GM12875 (cell line): ENCODE data around the gene ARPP21.
"Not testable (repeated sequence)": the region's sequence is repeated elsewhere in the genome, so short reads cannot be mapped to it uniquely, and the experiment has no call there.

Source experiments
- H3K4me3 ChIP-seq: one replicate; pipeline ENCODE4 v1.5.1; 2011; ENCODE audit warnings: low read depth, low read length, control low read depth
- TF ChIP-seq, protein P1 (sequence below): IDR thresholded peaks from 2 replicates; pipeline ENCODE4 v1.5.1; 2011; ENCODE audit warnings: low read depth, mild to moderate bottlenecking, control low read depth, inconsistent platforms, low read length, moderate library complexity, borderline replicate concordance; ENCODE audit not compliant: insufficient read depth

The ARPP21 gene

DNA sequence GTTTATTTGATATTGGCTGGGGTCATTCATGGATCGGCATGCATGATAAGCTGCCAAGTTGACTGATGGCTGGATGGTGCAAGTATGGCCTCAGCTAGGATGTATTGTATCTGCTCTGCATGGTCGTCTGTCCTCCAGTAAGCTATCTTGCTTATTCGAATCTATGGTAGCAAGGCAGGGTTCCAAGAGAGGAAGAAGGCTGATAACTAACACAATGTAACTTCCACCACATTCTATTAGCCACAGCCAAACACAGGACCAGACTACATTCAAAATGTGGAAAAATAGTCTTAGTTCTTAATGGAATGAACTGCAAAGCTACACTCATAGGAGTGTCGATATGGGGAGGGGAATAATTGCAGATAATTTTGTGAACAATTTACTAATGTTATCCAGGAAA lies 175.2 kb downstream of the ARPP21 start:
- TF ChIP-seq, protein P1, sequence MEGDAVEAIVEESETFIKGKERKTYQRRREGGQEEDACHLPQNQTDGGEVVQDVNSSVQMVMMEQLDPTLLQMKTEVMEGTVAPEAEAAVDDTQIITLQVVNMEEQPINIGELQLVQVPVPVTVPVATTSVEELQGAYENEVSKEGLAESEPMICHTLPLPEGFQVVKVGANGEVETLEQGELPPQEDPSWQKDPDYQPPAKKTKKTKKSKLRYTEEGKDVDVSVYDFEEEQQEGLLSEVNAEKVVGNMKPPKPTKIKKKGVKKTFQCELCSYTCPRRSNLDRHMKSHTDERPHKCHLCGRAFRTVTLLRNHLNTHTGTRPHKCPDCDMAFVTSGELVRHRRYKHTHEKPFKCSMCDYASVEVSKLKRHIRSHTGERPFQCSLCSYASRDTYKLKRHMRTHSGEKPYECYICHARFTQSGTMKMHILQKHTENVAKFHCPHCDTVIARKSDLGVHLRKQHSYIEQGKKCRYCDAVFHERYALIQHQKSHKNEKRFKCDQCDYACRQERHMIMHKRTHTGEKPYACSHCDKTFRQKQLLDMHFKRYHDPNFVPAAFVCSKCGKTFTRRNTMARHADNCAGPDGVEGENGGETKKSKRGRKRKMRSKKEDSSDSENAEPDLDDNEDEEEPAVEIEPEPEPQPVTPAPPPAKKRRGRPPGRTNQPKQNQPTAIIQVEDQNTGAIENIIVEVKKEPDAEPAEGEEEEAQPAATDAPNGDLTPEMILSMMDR: no peak
- no peak overlapping the region for H3K4me3 ChIP-seq

DNA sequence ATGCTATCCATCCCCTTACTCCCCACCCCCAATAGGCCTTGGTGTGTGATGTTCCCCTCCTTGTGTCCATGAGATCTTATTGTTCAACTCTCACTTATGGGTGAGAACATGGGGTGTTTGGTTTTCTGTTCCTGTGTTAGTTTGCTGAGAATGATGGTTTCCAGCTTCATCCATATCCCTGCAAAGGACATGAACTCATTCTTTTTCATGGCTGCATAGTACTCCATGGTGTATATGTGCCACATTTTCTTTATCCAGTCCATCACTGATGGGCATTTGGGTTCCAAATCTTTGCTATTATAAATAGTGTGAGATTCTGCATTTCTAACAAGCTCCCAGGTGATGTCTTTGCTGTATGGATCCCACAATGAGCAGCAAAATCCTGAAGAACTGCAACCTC lies 176.5 kb downstream of the ARPP21 start:
- not testable (repeated sequence) for H3K4me3 ChIP-seq

DNA sequence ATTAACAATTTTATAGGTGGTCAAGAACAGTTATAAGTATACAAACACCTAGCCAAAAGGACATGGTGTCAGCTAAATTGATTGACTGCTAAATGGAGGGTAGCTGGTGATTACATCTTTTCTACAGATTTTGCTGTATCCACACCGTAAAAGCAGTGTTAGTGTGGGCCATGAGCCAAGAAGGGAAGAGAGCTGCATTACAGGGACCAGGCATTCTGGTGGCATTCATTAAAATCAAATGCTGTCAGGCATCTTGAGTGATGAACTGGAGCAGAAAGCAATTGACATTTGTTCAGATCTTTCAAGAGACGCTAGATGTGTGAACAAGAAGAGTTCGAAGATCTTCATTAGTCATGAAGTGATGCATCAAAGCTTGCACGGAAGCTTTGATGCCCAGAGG lies 177.9 kb downstream of the ARPP21 start:
- TF ChIP-seq, protein P1: no peak
- no peak overlapping the region for H3K4me3 ChIP-seq

DNA sequence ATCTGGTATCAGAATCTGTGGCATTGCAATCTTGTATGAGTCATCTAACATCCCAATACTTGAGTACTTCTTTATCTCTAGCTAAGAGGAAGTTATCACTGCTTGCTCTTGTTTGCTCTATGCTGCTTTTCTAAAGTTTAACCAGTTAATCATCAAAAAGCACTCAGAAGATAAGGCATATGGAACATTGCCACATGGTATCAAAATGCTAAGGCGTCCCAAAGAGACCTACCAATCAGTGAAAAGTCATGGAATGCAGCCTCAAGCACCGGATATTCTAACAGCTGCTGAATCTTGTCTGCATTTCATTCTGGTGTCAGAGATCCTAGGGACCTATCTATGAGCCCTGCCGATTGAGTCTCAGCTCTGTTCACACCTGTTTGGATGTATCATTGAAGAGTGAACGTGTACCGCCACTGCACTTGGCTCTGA lies 192.8 kb downstream of the ARPP21 start:
- H3K4me3 ChIP-seq: no peak overlapping the region
- TF ChIP-seq, protein P1: no peak
